Caco-2 (cell line): ENCODE results near the gene MDH1. TPM values are rescaled to one million over a fixed set of nuclear protein-coding genes. Genes with fewer than 3 reads are reported as not detected.

Experiments
- BruUV-seq: library from RNA; stranded (reverse); fragments of 400-500 nt; replicated peaks from 2 replicates; lab custom pipeline; 2021; lab: Mats Ljungman, UMichigan
- CTCF ChIA-PET: fragments of 300-600 bp; sonication (Branson Sonifier 250); formaldehyde crosslinking; loops from one replicate; lab custom pipeline; 2022; ENCODE audit warnings: antibody characterized with exemption; lab: Charles Lee
- POLR2A ChIA-PET: fragments of 300-600 bp; sonication (Branson Sonifier 250); formaldehyde crosslinking; loops from one replicate; lab custom pipeline; 2022; ENCODE audit warnings: antibody characterized with exemption; lab: Charles Lee
- DNase-seq, 2 experiments: peaks; one replicate each; pipeline versions ENCODE4 v3.0.0 to v3.0.0-alpha.2; 2020 to 2022
- H3K27me3 ChIP-seq: replicated peaks from 2 replicates; pipeline ENCODE4 v1.6.0; 2011; ENCODE audit warnings: low read length; ENCODE audit not compliant: control insufficient read depth, insufficient read depth
- H3K36me3 ChIP-seq: 2 replicates; pipeline ENCODE4 v1.5.1; 2011; ENCODE audit warnings: low read length; ENCODE audit not compliant: control insufficient read depth, insufficient read depth
- H3K4me1 ChIP-seq: fragments of 250-450 bp; sonication (Bioruptor Pico); 2 replicates; pipeline ENCODE4 v1.5.1; 2020; ENCODE audit warnings: mild to moderate bottlenecking
- H3K4me3 ChIP-seq: 2 replicates; pipeline ENCODE4 v1.5.1; 2011; ENCODE audit warnings: low read depth, mild to moderate bottlenecking, control low read depth, low read length
- H3K9me3 ChIP-seq: fragments of 250-450 bp; sonication (Bioruptor Pico); 2 replicates; pipeline ENCODE4 v1.5.1; 2020; ENCODE audit warnings: mild to moderate bottlenecking, moderate library complexity
- H3K27ac Mint-ChIP-seq: one replicate; pipeline ENCODE4 v1.8.0; 2022; ENCODE audit warnings: mixed read lengths; ENCODE audit not compliant: unreplicated experiment
- H3K27me3 Mint-ChIP-seq: one replicate; pipeline ENCODE4 v1.8.0; 2022; ENCODE audit warnings: mixed read lengths; ENCODE audit not compliant: insufficient read depth, unreplicated experiment
- H3K36me3 Mint-ChIP-seq: one replicate; pipeline ENCODE4 v1.8.0; 2022; ENCODE audit warnings: mild to moderate bottlenecking, mixed read lengths; ENCODE audit not compliant: insufficient read depth, unreplicated experiment
- H3K4me1 Mint-ChIP-seq: one replicate; pipeline ENCODE4 v1.8.0; 2022; ENCODE audit warnings: low read depth, mixed read lengths; ENCODE audit not compliant: unreplicated experiment
- H3K4me3 Mint-ChIP-seq: one replicate; pipeline ENCODE4 v1.8.0; 2022; ENCODE audit warnings: mild to moderate bottlenecking, moderate library complexity, mixed read lengths; ENCODE audit not compliant: unreplicated experiment
- H3K9me3 Mint-ChIP-seq: one replicate; pipeline ENCODE4 v1.8.0; 2022; ENCODE audit warnings: mixed read lengths; ENCODE audit not compliant: unreplicated experiment
- CTCF ChIP-seq, 2 experiments: fragments of 200-600 bp in 1 of 2; IDR thresholded peaks; 1 replicate in 1 of 2; 2 replicates in 1 of 2; pipeline versions ENCODE4 v1.5.1 to v1.8.0; 2011 to 2022; ENCODE audit warnings: antibody characterized with exemption in 1 of 2, control low read depth in 1 of 2, inconsistent platforms in 1 of 2, low read depth in 1 of 2, low read length in 1 of 2, mild to moderate bottlenecking in 1 of 2, moderate library complexity in 1 of 2; ENCODE audit not compliant: insufficient read depth in 1 of 2, severe bottlenecking in 1 of 2, unreplicated experiment in 1 of 2
- intact Hi-C: fragments of 100-400 bp; cut with micrococcal nuclease; formaldehyde crosslinking; loops from one replicate; pipeline ENCODE4 v1.10.0; 2022; ENCODE audit not compliant: unreplicated experiment
- total RNA-seq: library from RNA; stranded (reverse); gene quantifications from 2 replicates; pipeline ENCODE4 v1.2.3, GENCODE V29; 2022

Gene MDH1
- total RNA-seq, 1 experiment from 2014 or later = 159 TPM

DNA sequence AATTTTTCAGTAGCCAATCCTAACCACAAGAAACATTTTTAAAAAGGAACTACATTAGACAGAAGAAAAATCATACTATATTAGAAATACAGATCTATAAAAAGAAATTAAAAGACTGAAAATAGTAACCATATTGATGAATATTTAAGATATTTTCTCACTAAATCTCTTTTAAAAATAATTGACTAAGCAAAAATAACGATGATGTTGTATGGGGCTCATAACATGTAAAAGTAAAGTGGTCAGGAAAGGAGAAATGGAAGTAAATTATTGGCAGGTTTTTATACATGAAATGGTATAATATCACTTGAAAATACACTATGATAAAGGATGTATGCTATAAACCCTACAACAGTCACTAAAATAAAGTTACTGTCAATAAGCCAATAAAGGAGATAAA, 5.9 kb upstream of the MDH1 start:
- Histone ChIP-seq H3K4me3 (no peak overlapping the region), H3K9me3 (no peaks in the 10 kb centered on the region), H3K4me1 (0 out of 2 replicates have a peak, but pooled peaks cover 7% of the 10 kb centered on the region), H3K27me3 (no peaks in the 10 kb centered on the region), H3K36me3 (no peaks in the 10 kb centered on the region)
- no peak overlapping the region for H3K27ac Mint-ChIP-seq
- no TSS peak for BruUV-seq
- H3K27me3 Mint-ChIP-seq = no peaks in the 10 kb centered on the region
- H3K9me3 Mint-ChIP-seq = no peaks in the 10 kb centered on the region
- ChIA-PET CTCF (no interaction called here), POLR2A (no interaction called here)
- no peak overlapping the region for H3K4me3 Mint-ChIP-seq
- peaks cover 10% of the 10 kb centered on the region for H3K4me1 Mint-ChIP-seq
- H3K36me3 Mint-ChIP-seq = no peaks in the 10 kb centered on the region
- intact Hi-C loops = no loop called here
- TF ChIP-seq CTCF (IDR thresholded peaks at IDR 0.05; ENCODE audit: insufficient read depth in 1 of 2, low read depth in 1 of 2, low read length in 1 of 2, severe bottlenecking in 1 of 2, unreplicated experiment in 1 of 2) = no peak
- no peak for DNase-seq

DNA sequence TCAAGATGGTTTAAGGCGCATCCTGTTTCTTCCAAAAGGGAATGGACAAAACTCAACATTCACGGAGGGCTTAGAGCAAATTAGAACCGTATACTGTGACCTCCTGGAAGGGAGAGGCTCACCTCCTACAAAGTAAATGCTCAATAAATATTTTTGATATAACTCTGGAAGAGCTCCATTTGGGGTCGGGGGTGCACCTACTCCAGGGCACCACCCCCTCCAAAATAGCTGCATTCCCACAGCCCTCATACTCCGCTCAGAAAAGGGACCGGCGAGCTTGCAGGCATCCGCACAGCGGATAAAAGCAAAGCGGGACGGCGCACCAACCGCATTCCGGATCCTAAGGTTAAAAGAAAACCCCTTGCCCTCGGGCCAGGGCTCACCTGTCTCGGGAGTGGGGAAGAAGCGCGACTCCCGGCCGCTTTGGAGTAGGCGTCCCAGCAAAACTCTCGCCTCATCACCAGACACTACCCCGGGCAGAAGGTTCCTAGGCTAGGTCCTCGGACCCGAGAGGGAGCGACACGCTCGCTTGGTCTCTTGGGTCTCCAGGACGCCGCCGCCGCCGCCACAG, 864 bp upstream of the MDH1 start:
- Mint-ChIP-seq H3K9me3 (no peaks in the 10 kb centered on the region), H3K4me1 (peaks cover 10% of the 10 kb centered on the region), H3K27ac (peak overlapping the region; percentile 96), H3K36me3 (peaks cover 14% of the 10 kb centered on the region), H3K27me3 (no peaks in the 10 kb centered on the region), H3K4me3 (peak overlapping the region; percentile 92)
- DNase-seq = peak in 1 of 2 experiments; percentile 6
- no peaks in the 10 kb centered on the region for H3K36me3 ChIP-seq
- POLR2A ChIA-PET = interaction anchor here (0.5 to 1.8 kb wide), 6 partner anchors 9 to 254 kb away, joined by 3 to 10 read pairs (median 4); partner anchors contain the start of gene UGP2
- intact Hi-C loops = loop anchor here (1.0 to 2.0 kb wide), 3 partner anchors 26 to 273 kb away; partner anchors contain the start of gene UGP2
- BruUV-seq = no TSS peak
- H3K9me3 ChIP-seq = no peaks in the 10 kb centered on the region
- H3K27me3 ChIP-seq = no peaks in the 10 kb centered on the region
- CTCF ChIA-PET = interaction anchor here (0.7 kb wide), 1 partner anchor 29 kb away, joined by 3 read pairs; no protein-coding TSS in a partner anchor
- 0 out of 2 replicates have a peak, but pooled peaks cover 7% of the 10 kb centered on the region for H3K4me1 ChIP-seq
- TF ChIP-seq CTCF (IDR thresholded peaks at IDR 0.05; ENCODE audit: insufficient read depth in 1 of 2, low read depth in 1 of 2, low read length in 1 of 2, severe bottlenecking in 1 of 2, unreplicated experiment in 1 of 2) = no peak
- peak overlapping the region; percentile 95 for H3K4me3 ChIP-seq

- Mint-ChIP-seq H3K4me1 (peaks cover 16% of the 10 kb centered on the region), H3K27me3 (no peaks in the 10 kb centered on the region), H3K9me3 (no peaks in the 10 kb centered on the region), H3K4me3 (peak overlapping the region; percentile 92), H3K27ac (peak overlapping the region; percentile 96), H3K36me3 (peaks cover 28% of the 10 kb centered on the region)
- Histone ChIP-seq H3K36me3 (no peaks in the 10 kb centered on the region), H3K9me3 (no peaks in the 10 kb centered on the region), H3K4me1 (0 out of 2 replicates have a peak, but pooled peaks cover 7% of the 10 kb centered on the region), H3K27me3 (no peaks in the 10 kb centered on the region), H3K4me3 (peak overlapping the region; percentile 77)
- CTCF ChIA-PET = no interaction called here
- no peak for TF ChIP-seq CTCF (IDR thresholded peaks at IDR 0.05; ENCODE audit: insufficient read depth in 1 of 2, low read depth in 1 of 2, low read length in 1 of 2, severe bottlenecking in 1 of 2, unreplicated experiment in 1 of 2)
- DNase-seq = peak in 1 of 2 experiments; percentile 44
- TSS peak; percentile 67 for BruUV-seq
- intact Hi-C loops = loop anchor here (2.0 kb wide), 1 partner anchor 271 kb away; no protein-coding TSS in a partner anchor
- POLR2A ChIA-PET = interaction anchor here (1.0 to 1.8 kb wide), 3 partner anchors 22 to 252 kb away, joined by 4 to 10 read pairs (median 8); partner anchors contain the start of gene UGP2
Measured at GRCh38 chr2:63589148-63589958, 590 bp downstream of the MDH1 start.
